Measurements from ENCODE around the gene BCAS4.
"Not testable (repeated sequence)": the region's sequence is repeated elsewhere in the genome, so short reads cannot be mapped to it uniquely, and the experiment has no call there.

DNA sequence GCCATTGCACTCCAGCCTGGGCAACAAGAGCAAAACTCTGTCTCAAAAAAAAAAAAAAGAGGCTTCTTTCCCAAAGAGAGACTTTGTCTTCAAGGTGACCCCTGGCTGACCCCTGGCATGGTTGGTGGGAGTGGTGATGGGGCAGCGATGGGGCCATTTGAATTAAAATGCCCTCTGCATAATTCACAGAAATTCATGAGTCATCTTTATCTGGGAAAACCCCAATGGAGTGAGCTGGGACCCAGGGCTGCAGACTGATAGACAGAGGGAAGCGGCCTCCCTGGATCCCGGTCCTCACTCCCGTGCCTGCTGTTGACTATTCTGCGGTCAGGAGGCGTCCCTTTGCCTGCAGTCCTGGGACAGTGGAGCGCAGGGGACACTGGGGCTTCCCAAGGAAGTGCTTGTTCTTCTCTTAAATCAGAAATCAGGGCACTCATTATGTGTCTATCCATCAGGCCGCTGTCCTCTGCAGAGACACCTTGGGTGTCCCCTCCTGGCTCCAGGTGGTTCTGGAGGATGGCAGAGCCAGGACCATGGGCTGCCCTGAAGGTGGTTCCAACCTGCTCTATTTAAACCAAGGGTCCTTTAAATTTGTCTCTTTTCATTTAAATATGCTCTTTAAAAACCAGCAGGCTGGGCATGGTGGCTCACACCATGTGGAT is 23.3 kb upstream of the BCAS4 start:
- not testable (repeated sequence) for TF ChIP-seq REST (IDR thresholded peaks at IDR 0.05; ENCODE audit: insufficient read depth in 1 of 2, low read depth in 2 of 2, low read length in 1 of 2); CTCF (IDR thresholded peaks at IDR 0.05); TCF7L2 (IDR thresholded peaks at IDR 0.05; ENCODE audit: low read depth, low read length); POLR2AphosphoS5 (IDR thresholded peaks at IDR 0.05; ENCODE audit: low read depth, low read length); SIN3A (IDR thresholded peaks at IDR 0.05; ENCODE audit: borderline replicate concordance, insufficient read depth, low read depth, low read length)

Data from Panc1 (cell line).